Fibroblast of lung (primary cell): ENCODE results near the gene DNAAF1.

Experiments
- EZH2 ChIP-seq: IDR thresholded peaks from 2 replicates; pipeline ENCODE4 v1.5.1; 2012; ENCODE audit warnings: low read length, control low read depth, mild to moderate bottlenecking; ENCODE audit errors: missing control alignments
- TF ChIP-seq, protein P1 (sequence below), 2 donors: IDR thresholded peaks in 1 of 2; conservative IDR thresholded peaks in 1 of 2; 1 replicate in 1 of 2; 2 replicates in 1 of 2; pipeline ENCODE4 v1.5.1; 2011 to 2012; ENCODE audit warnings: low read length in 2 of 2, control low read depth in 1 of 2, inconsistent platforms in 1 of 2, low read depth in 1 of 2, mild to moderate bottlenecking in 1 of 2

DNA sequence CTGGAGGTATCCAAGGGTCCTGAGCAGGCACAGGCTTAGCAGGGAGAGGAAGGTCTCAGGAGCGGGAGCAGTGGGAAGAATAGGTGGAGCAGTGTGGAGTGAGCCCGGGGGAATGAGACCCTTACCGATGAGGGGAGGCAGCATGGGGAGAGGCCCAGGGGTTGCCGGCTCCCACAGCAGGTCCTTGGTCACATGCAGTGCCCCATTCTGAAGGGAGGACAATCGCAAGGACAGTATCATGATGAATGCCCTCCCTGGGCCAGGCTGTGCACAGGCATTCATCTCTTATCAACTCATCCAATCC is 38.4 kb downstream of the DNAAF1 start:
- TF ChIP-seq, protein P1, sequence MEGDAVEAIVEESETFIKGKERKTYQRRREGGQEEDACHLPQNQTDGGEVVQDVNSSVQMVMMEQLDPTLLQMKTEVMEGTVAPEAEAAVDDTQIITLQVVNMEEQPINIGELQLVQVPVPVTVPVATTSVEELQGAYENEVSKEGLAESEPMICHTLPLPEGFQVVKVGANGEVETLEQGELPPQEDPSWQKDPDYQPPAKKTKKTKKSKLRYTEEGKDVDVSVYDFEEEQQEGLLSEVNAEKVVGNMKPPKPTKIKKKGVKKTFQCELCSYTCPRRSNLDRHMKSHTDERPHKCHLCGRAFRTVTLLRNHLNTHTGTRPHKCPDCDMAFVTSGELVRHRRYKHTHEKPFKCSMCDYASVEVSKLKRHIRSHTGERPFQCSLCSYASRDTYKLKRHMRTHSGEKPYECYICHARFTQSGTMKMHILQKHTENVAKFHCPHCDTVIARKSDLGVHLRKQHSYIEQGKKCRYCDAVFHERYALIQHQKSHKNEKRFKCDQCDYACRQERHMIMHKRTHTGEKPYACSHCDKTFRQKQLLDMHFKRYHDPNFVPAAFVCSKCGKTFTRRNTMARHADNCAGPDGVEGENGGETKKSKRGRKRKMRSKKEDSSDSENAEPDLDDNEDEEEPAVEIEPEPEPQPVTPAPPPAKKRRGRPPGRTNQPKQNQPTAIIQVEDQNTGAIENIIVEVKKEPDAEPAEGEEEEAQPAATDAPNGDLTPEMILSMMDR (conservative IDR thresholded peaks at IDR 0.05 in 1 of 2, IDR thresholded peaks at IDR 0.05 in 1 of 2; ENCODE audit: low read depth in 1 of 2, low read length in 2 of 2): no peak
- no peak for TF ChIP-seq EZH2
